H1 (cell line): ENCODE data around the gene PPARA. TPM values are rescaled to one million over a fixed set of nuclear protein-coding genes. Genes with fewer than 3 reads are reported as not detected.

Experiments
- CTCF ChIA-PET: fragments of 300-600 bp; sonication (Branson Sonifier 250); formaldehyde crosslinking; loops from one replicate; lab custom pipeline; 2021; ENCODE audit not compliant: partially characterized antibody; lab: Charles Lee
- POLR2A ChIA-PET: fragments of 300-600 bp; sonication (Branson Sonifier 250); formaldehyde crosslinking; loops from one replicate; lab custom pipeline; 2021; ENCODE audit warnings: inconsistent platforms; ENCODE audit not compliant: partially characterized antibody; lab: Charles Lee
- DNase-seq, 2 experiments: peaks; one replicate each; pipeline versions ENCODE4 v3.0.0 to v3.0.0-alpha.2; 2010 to 2022; ENCODE audit warnings: low spot score in 2 of 2, low read depth in 1 of 2, mixed read lengths in 1 of 2
- FAIRE-seq: peaks from 2 replicates; lab custom pipeline; 2011; peaks lifted over from hg19 to GRCh38; lab: Jason Lieb, UNC
- H2AFZ ChIP-seq: 2 replicates; pipeline ENCODE4 v1.8.1; 2012; ENCODE audit warnings: low read length, inconsistent platforms
- H2AK5ac ChIP-seq: 2 replicates; pipeline ENCODE4 v1.6.1; 2013; ENCODE audit warnings: low read depth, low read length
- H2BK120ac ChIP-seq: replicated peaks from 2 replicates; pipeline ENCODE3; 2013; ENCODE audit warnings: low read depth, low read length, inconsistent platforms
- H2BK12ac ChIP-seq: 2 replicates; pipeline ENCODE4 v1.6.1; 2013; ENCODE audit warnings: low read depth, low read length
- H2BK15ac ChIP-seq: 2 replicates; pipeline ENCODE4 v1.6.1; 2013; ENCODE audit warnings: low read length
- H2BK20ac ChIP-seq: 2 replicates; pipeline ENCODE4 v1.6.1; 2013; ENCODE audit warnings: low read length
- H2BK5ac ChIP-seq: 2 replicates; pipeline ENCODE4 v1.6.1; 2013; ENCODE audit warnings: low read depth, low read length
- H3K14ac ChIP-seq: 2 replicates; pipeline ENCODE4 v1.6.1; 2013; ENCODE audit warnings: inconsistent platforms; ENCODE audit not compliant: insufficient read length
- H3K18ac ChIP-seq: 2 replicates; pipeline ENCODE4 v1.6.1; 2013; ENCODE audit warnings: low read length; ENCODE audit errors: extremely low read depth
- H3K23ac ChIP-seq: 2 replicates; pipeline ENCODE4 v1.6.1; 2013; ENCODE audit warnings: inconsistent platforms; ENCODE audit not compliant: insufficient read length
- H3K23me2 ChIP-seq: 2 replicates; pipeline ENCODE4 v1.6.1; 2013; ENCODE audit warnings: low read depth, low read length
- H3K27ac ChIP-seq: 2 replicates; pipeline ENCODE4 v1.6.1; 2011; ENCODE audit warnings: low read depth, low read length, inconsistent platforms
- H3K27me3 ChIP-seq, 4 experiments: replicated peaks in 1 of 4; 1 replicate in 1 of 4; 2 replicates in 3 of 4; pipeline versions ENCODE4 v1.6.1 to v1.8.1; 2011 to 2013; ENCODE audit warnings: low read length in 3 of 4, mild to moderate bottlenecking in 3 of 4, inconsistent platforms in 2 of 4, mixed read lengths in 2 of 4, moderate library complexity in 1 of 4; ENCODE audit not compliant: control insufficient read depth in 3 of 4, insufficient read depth in 3 of 4; ENCODE audit errors: extremely low read depth in 1 of 4
- H3K36me3 ChIP-seq, 4 experiments: 2 replicates each; pipeline versions ENCODE4 v1.6.1 to v1.8.1; 2011 to 2013; ENCODE audit warnings: mild to moderate bottlenecking in 4 of 4, low read length in 3 of 4, moderate library complexity in 2 of 4, control low read depth in 1 of 4, inconsistent platforms in 1 of 4; ENCODE audit not compliant: insufficient read depth in 4 of 4, control insufficient read depth in 2 of 4
- H3K4ac ChIP-seq: replicated peaks from 2 replicates; pipeline ENCODE3; 2013; ENCODE audit warnings: low read length, low read depth, mixed read lengths, inconsistent platforms; ENCODE audit not compliant: insufficient read length
- H3K4me1 ChIP-seq, 4 experiments: replicated peaks in 1 of 4; 1 replicate in 1 of 4; 2 replicates in 3 of 4; pipeline versions ENCODE4 v1.6.1 to v1.8.1; 2011 to 2013; ENCODE audit warnings: low read length in 3 of 4, inconsistent platforms in 2 of 4, mixed read lengths in 1 of 4; ENCODE audit not compliant: insufficient read depth in 4 of 4, control insufficient read depth in 3 of 4
- H3K4me2 ChIP-seq, 2 experiments: 2 replicates each; pipeline versions ENCODE4 v1.6.1 to v1.8.1; 2011 to 2013; ENCODE audit warnings: low read depth in 2 of 2, low read length in 2 of 2, control low read depth in 1 of 2, inconsistent platforms in 1 of 2, mild to moderate bottlenecking in 1 of 2; ENCODE audit not compliant: insufficient read depth in 1 of 2
- H3K4me3 ChIP-seq, 4 experiments: fragments of 200-600, 300-600 bp in 1 of 4; sonication (generic), shearing (Covaris generic), sonication (Bioruptor Twin) in 1 of 4; 2 replicates each; pipeline versions ENCODE4 v1.5.1 to v1.8.1; 2011 to 2016; ENCODE audit warnings: low read length in 4 of 4, low read depth in 3 of 4, control low read depth in 2 of 4, inconsistent platforms in 2 of 4, mild to moderate bottlenecking in 2 of 4, mixed read lengths in 1 of 4, moderate library complexity in 1 of 4; ENCODE audit not compliant: insufficient read depth in 2 of 4; ENCODE audit errors: extremely low read depth in 1 of 4
- H3K56ac ChIP-seq: replicated peaks from 2 replicates; pipeline ENCODE3; 2013; ENCODE audit warnings: low read depth, mild to moderate bottlenecking, mixed read lengths, low read length, inconsistent platforms; ENCODE audit not compliant: insufficient read length
- H3K79me1 ChIP-seq: 2 replicates; pipeline ENCODE4 v1.6.1; 2013; ENCODE audit warnings: low read depth, low read length, control low read depth
- H3K79me2 ChIP-seq, 2 experiments: 2 replicates each; pipeline versions ENCODE4 v1.6.1 to v1.8.1; 2012 to 2013; ENCODE audit warnings: low read length in 2 of 2, mild to moderate bottlenecking in 2 of 2, inconsistent platforms in 1 of 2; ENCODE audit not compliant: insufficient read depth in 2 of 2, control insufficient read depth in 1 of 2
- H3K9ac ChIP-seq, 4 experiments: replicated peaks in 1 of 4; 1 replicate in 1 of 4; 2 replicates in 3 of 4; pipeline versions ENCODE4 v1.6.1 to v1.8.1; 2011 to 2013; ENCODE audit warnings: low read depth in 3 of 4, low read length in 3 of 4, control low read depth in 2 of 4, mild to moderate bottlenecking in 2 of 4, moderate library complexity in 2 of 4, inconsistent platforms in 1 of 4; ENCODE audit errors: extremely low read depth in 1 of 4
- H3K9me3 ChIP-seq, 2 experiments: 2 replicates each; pipeline versions ENCODE4 v1.6.1 to v1.8.1; 2012 to 2013; ENCODE audit warnings: mild to moderate bottlenecking in 2 of 2, moderate library complexity in 2 of 2, control low read depth in 1 of 2, inconsistent platforms in 1 of 2, low read depth in 1 of 2, low read length in 1 of 2, mixed read lengths in 1 of 2; ENCODE audit not compliant: insufficient read depth in 2 of 2
- H4K20me1 ChIP-seq, 2 experiments: replicated peaks in 1 of 2; 2 replicates each; pipeline versions ENCODE3 to v1.8.1; 2011 to 2013; ENCODE audit warnings: inconsistent platforms in 2 of 2, low read length in 2 of 2, mild to moderate bottlenecking in 1 of 2; ENCODE audit not compliant: insufficient read depth in 2 of 2, control insufficient read depth in 1 of 2
- H4K5ac ChIP-seq: 2 replicates; pipeline ENCODE4 v1.6.1; 2013; ENCODE audit warnings: low read length, low read depth, mixed read lengths, inconsistent platforms; ENCODE audit not compliant: insufficient read length
- H4K8ac ChIP-seq: 2 replicates; pipeline ENCODE4 v1.8.0; 2013; ENCODE audit warnings: mild to moderate bottlenecking, moderate library complexity, low read length, inconsistent platforms; ENCODE audit not compliant: insufficient read depth; ENCODE audit errors: extremely low read depth
- H4K91ac ChIP-seq: replicated peaks from 2 replicates; pipeline ENCODE3; 2013; ENCODE audit warnings: low read length, mixed read lengths, inconsistent platforms; ENCODE audit not compliant: insufficient read length
- BACH1 ChIP-seq: IDR thresholded peaks from 2 replicates; pipeline ENCODE4 v1.6.1; 2012; ENCODE audit warnings: low read length, improper control_type of control experiment
- EGR1 ChIP-seq: IDR thresholded peaks from 2 replicates; pipeline ENCODE4 v1.6.1; 2011; ENCODE audit warnings: low read depth, low read length, borderline replicate concordance
- HDAC2 ChIP-seq, 2 experiments: fragments of 300-600 bp in 1 of 2; sonication (generic) in 1 of 2; IDR thresholded peaks; 2 replicates each; pipeline ENCODE4 v1.6.1; 2011 to 2012; ENCODE audit warnings: low read depth in 2 of 2, low read length in 2 of 2, mild to moderate bottlenecking in 2 of 2, moderate library complexity in 2 of 2, borderline replicate concordance in 1 of 2, inconsistent platforms in 1 of 2
- HDAC6 ChIP-seq: IDR thresholded peaks from one replicate; pipeline ENCODE4 v1.7.1; 2012; ENCODE audit warnings: low read depth, mild to moderate bottlenecking, inconsistent platforms, low read length, moderate library complexity
- NANOG ChIP-seq: IDR thresholded peaks from 2 replicates; pipeline ENCODE4 v1.6.1; 2011; ENCODE audit warnings: low read length, low read depth, mild to moderate bottlenecking, inconsistent platforms; ENCODE audit not compliant: insufficient read depth, poor library complexity, severe bottlenecking
- POLR2AphosphoS5 ChIP-seq: IDR thresholded peaks from 2 replicates; pipeline ENCODE4 v1.6.1; 2011; ENCODE audit warnings: low read depth, low read length
- SAP30 ChIP-seq: fragments of 300-600 bp; sonication (generic); IDR thresholded peaks from 2 replicates; pipeline ENCODE4 v1.7.1; 2012; ENCODE audit warnings: low read length, moderate library complexity, mild to moderate bottlenecking, inconsistent platforms; ENCODE audit not compliant: insufficient read depth, insufficient replicate concordance
- SIRT6 ChIP-seq: IDR thresholded peaks from one replicate; pipeline ENCODE4 v1.7.1; 2012; ENCODE audit warnings: low read length, inconsistent platforms
- SP2 ChIP-seq: IDR thresholded peaks from 2 replicates; pipeline ENCODE4 v1.6.1; 2012; ENCODE audit warnings: mild to moderate bottlenecking, low read length, inconsistent platforms
- TAF1 ChIP-seq: IDR thresholded peaks from 2 replicates; pipeline ENCODE4 v1.6.1; 2011; ENCODE audit warnings: mild to moderate bottlenecking, low read depth, low read length
- TAF7 ChIP-seq: optimal IDR thresholded peaks from 2 replicates; pipeline ENCODE3; 2011; ENCODE audit warnings: low read depth, mild to moderate bottlenecking, inconsistent platforms, low read length, moderate library complexity, borderline replicate concordance
- TBP ChIP-seq: IDR thresholded peaks from 2 replicates; pipeline ENCODE4 v1.6.1; 2011; ENCODE audit warnings: low read depth, low read length, improper control_type of control experiment
- TCF12 ChIP-seq: IDR thresholded peaks from 2 replicates; pipeline ENCODE4 v1.6.1; 2011; ENCODE audit warnings: low read depth, mild to moderate bottlenecking, low read length
- WGBS, 2 experiments: shearing (Covaris generic) in 1 of 2; methylation state at CpG; one replicate each; pipeline versions ENCODE4 v1.1.6 to v1.1.7; 2013 to 2015; ENCODE audit warnings: low lambda C conversion rate in 2 of 2, mixed read lengths in 2 of 2, inconsistent platforms in 1 of 2, low coverage in 1 of 2, missing lambda C conversion rate in 1 of 2; ENCODE audit not compliant: insufficient replicate concordance in 2 of 2, insufficient coverage in 1 of 2, insufficient read length in 1 of 2; ENCODE audit errors: extremely low coverage in 1 of 2, missing lambda C conversion rate in 1 of 2; 5-methylcytosine and 5-hydroxymethylcytosine counted together
- polyA plus RNA-seq, 7 experiments: library from polyadenylated mRNA; depleted of rRNA in 3 of 7; stranded (reverse) in 5 of 7; unstranded in 2 of 7; fragments of >200 nt in 5 of 7; fragments of 200-250 nt in 2 of 7; gene quantifications; 1 replicate in 5 of 7; 2 replicates in 1 of 7; 4 replicates in 1 of 7; pipeline versions ENCODE4 v1.2.1 to v1.2.3, GENCODE V29; 2011 to 2013; ENCODE audit warnings: missing spikeins in 2 of 7, mixed read lengths in 2 of 7
- total RNA-seq: library from RNA; stranded (reverse); fragmentation: NEBNext Ultra II Directional; extraction: Animal tissue kit (Norgen Biotek cat#: 25700); gene quantifications from 2 replicates; pipeline ENCODE4 v1.2.1, GENCODE V29; 2021
- TF ChIP-seq, protein P1 (sequence below): IDR thresholded peaks from 2 replicates; pipeline ENCODE4 v1.6.1; 2012; ENCODE audit warnings: inconsistent platforms

Gene PPARA
- total and polyA plus RNA-seq, 2 of the 8 experiments (the other 6 are each of a cell fraction or from before 2014, with no cell fraction given), result 3.1 to 8.2 TPM

- POLR2A ChIA-PET, result no interaction called here
- TF ChIP-seq EGR1 (no peak), NANOG (no peak), BACH1 (no peak), SP2 (no peak), TAF7 (no peak), POLR2AphosphoS5 (no peak), SIRT6 (no peak), TBP (no peak), HDAC2 (IDR thresholded peaks at IDR 0.05; ENCODE audit: borderline replicate concordance in 1 of 2, low read depth in 2 of 2, low read length in 2 of 2) (no peak), HDAC6 (no peak), SAP30 (no peak), TAF1 (no peak), TCF12 (no peak)
- TF ChIP-seq, protein P1, sequence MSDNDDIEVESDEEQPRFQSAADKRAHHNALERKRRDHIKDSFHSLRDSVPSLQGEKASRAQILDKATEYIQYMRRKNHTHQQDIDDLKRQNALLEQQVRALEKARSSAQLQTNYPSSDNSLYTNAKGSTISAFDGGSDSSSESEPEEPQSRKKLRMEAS, result no peak
Measured at GRCh38 chr22:46126853-46127385, 23.4 kb upstream of the PPARA start.

More at GRCh38 chr22:46126853-46127385, 23.4 kb upstream of the PPARA start:
- no peaks in the 10 kb centered on the region for H3K79me1 ChIP-seq
- H3K18ac ChIP-seq, result no peak overlapping the region
- no peak overlapping the region for H3K27ac ChIP-seq
- no peaks in the 10 kb centered on the region; a peak in 3 of 7 replicates for H3K4me1 ChIP-seq
- WGBS, 2 experiments, result 88% methylated on average over 11 of the region's 13 CpGs; no CpG with 5 or more reads in 1 of the 2 experiments
- H3K23me2 ChIP-seq, result no peaks in the 10 kb centered on the region
- H3K9ac ChIP-seq, result no peak overlapping the region
- no peak overlapping the region for H3K4me2 ChIP-seq
- H2BK5ac ChIP-seq, result no peak overlapping the region
- H3K56ac ChIP-seq, result no peak overlapping the region
- H3K14ac ChIP-seq, result no peak overlapping the region
- H4K20me1 ChIP-seq, result peaks cover 0 to 1% of the 10 kb centered on the region in 2 experiments
- no peak overlapping the region for H2AK5ac ChIP-seq
- no peaks in the 10 kb centered on the region for H3K9me3 ChIP-seq
- CTCF ChIA-PET, result interaction anchor here (0.8 kb wide), 2 partner anchors 13 to 132 kb away, joined by 3 read pairs; no protein-coding TSS in a partner anchor
- no peak overlapping the region for H3K4ac ChIP-seq
- H4K8ac ChIP-seq, result no peak overlapping the region; the same call in 1 of the 2 replicates
- no peaks in the 10 kb centered on the region for H3K36me3 ChIP-seq
- H3K27me3 ChIP-seq, result peaks cover 0 to 6% (median 0%) of the 10 kb centered on the region in 4 experiments; a peak in 2 of 7 replicates
- H2AFZ ChIP-seq, result no peak overlapping the region
- no peak overlapping the region for H2BK12ac ChIP-seq
- H4K91ac ChIP-seq, result no peak overlapping the region
- no peak overlapping the region for H3K4me3 ChIP-seq
- no peak overlapping the region for H3K23ac ChIP-seq
- H2BK120ac ChIP-seq, result no peak overlapping the region
- no peak overlapping the region for H4K5ac ChIP-seq
- FAIRE-seq (no peak), DNase-seq (no peak)
- no peaks in the 10 kb centered on the region for H3K79me2 ChIP-seq
- H2BK15ac ChIP-seq, result no peak overlapping the region
- H2BK20ac ChIP-seq, result no peak overlapping the region
